BJ (cell line): ENCODE measurements around the gene ARHGEF28. TPM values are rescaled to one million over a fixed set of nuclear protein-coding genes. Genes with fewer than 3 reads are reported as not detected.

Experiments used
- CTCF ChIA-PET: fragments of 350-600 bp; formaldehyde crosslinking; extraction: SDS; loops from one replicate; lab custom pipeline; 2021; ENCODE audit warnings: antibody characterized with exemption, inconsistent platforms; lab: Yijun Ruan, JAX
- POLR2A ChIA-PET: fragments of 300-600 bp; sonication (Branson Sonifier 250); formaldehyde crosslinking; extraction: SDS; loops from one replicate; lab custom pipeline; 2021; ENCODE audit warnings: antibody characterized with exemption; lab: Charles Lee
- DNase-seq: peaks from one replicate; pipeline ENCODE4 v3.0.0-alpha.2; 2011; ENCODE audit warnings: low read depth
- H3K27me3 ChIP-seq: 2 replicates; pipeline ENCODE4 v1.6.0; 2011; ENCODE audit warnings: low read length; ENCODE audit not compliant: control insufficient read depth, insufficient read depth
- H3K36me3 ChIP-seq: 2 replicates; pipeline ENCODE4 v1.5.1; 2011; ENCODE audit warnings: low read length; ENCODE audit not compliant: control insufficient read depth, insufficient read depth
- H3K4me3 ChIP-seq: 2 replicates; pipeline ENCODE4 v1.5.1; 2011; ENCODE audit warnings: low read depth, mild to moderate bottlenecking, control low read depth, low read length
- polyA plus RNA-seq: library from polyadenylated mRNA; depleted of rRNA; stranded (reverse); fragments of >200 nt; gene quantifications from 2 replicates; pipeline ENCODE4 v1.2.3, GENCODE V29; 2011
- TF ChIP-seq, protein P1 (sequence below): IDR thresholded peaks from 2 replicates; pipeline ENCODE4 v1.5.1; 2011; ENCODE audit warnings: low read depth, mild to moderate bottlenecking, control low read depth, inconsistent platforms, low read length, moderate library complexity; ENCODE audit not compliant: insufficient read depth

ARHGEF28 gene
- polyA plus RNA-seq, 1 experiment = 2.8 TPM

DNA sequence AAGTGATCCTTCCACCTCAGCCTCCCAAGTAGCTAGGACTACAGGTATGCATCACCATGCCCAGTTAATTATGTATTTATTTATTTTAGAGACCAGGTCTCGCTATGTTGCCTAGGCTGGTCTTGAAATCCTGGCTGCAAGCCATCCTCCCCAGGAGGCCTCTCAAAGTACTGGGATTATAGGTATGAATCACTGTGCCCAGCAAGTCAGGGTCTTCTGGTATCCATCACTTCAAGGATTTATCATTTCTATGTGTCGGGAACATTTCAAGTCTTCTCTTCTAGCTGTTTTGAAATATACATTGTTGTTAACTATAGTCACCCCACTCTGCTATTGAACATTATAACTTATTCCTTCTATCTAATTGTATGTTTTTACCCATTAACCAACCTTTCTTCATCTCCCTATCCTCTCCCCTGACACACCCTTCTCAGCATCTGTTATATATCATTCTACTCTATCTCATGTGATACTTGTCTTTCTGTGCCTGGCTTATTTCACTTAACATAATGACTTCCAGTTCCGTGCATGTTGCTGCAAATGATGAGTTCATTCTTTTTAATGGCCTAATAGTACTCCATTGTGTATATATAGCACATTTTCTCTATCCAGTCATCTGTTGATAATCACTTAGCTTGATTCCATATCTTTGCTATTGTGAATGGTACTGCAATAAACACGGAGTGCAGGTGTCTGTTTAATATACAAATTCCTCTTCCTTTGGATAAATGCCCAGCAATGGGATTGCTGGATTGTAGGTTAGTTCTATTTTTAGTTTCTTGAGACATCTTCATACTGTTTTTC is 34.1 kb upstream of the ARHGEF28 start:
- POLR2A ChIA-PET = interaction anchor here (0.5 to 0.6 kb wide), 2 partner anchors 190 to 347 kb away, joined by 4 to 8 read pairs; no protein-coding TSS in a partner anchor
- Histone ChIP-seq H3K27me3 (no peaks in the 10 kb centered on the region), H3K4me3 (no peak overlapping the region), H3K36me3 (no peaks in the 10 kb centered on the region)
- CTCF ChIA-PET = interaction anchor here (0.6 to 7.3 kb wide), 44 partner anchors 10 to 1062 kb away, joined by 3 to 183 read pairs (median 4); no protein-coding TSS in a partner anchor
- TF ChIP-seq, protein P1, sequence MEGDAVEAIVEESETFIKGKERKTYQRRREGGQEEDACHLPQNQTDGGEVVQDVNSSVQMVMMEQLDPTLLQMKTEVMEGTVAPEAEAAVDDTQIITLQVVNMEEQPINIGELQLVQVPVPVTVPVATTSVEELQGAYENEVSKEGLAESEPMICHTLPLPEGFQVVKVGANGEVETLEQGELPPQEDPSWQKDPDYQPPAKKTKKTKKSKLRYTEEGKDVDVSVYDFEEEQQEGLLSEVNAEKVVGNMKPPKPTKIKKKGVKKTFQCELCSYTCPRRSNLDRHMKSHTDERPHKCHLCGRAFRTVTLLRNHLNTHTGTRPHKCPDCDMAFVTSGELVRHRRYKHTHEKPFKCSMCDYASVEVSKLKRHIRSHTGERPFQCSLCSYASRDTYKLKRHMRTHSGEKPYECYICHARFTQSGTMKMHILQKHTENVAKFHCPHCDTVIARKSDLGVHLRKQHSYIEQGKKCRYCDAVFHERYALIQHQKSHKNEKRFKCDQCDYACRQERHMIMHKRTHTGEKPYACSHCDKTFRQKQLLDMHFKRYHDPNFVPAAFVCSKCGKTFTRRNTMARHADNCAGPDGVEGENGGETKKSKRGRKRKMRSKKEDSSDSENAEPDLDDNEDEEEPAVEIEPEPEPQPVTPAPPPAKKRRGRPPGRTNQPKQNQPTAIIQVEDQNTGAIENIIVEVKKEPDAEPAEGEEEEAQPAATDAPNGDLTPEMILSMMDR = no peak
- peak; percentile 11 for DNase-seq

DNA sequence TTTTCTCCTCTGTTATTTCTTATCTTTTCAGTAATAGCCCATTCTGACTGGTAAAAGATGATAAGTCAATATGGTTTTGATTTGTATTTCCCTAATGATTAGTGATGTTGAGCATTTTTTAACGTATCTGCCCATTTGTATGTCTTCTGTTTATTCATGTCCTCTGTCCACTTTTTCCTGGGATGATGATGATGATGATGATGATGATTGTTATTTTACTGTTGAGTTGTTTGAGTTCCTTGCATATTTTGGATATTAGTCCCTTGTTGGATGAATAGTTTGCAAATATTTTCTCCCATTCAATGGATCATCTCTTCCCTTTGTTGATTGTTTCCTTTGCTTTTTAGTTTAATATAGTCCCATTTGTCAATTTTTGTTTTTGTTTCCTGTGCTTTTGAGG is 33.4 kb upstream of the ARHGEF28 start:
- TF ChIP-seq, protein P1 = no peak
- Histone ChIP-seq H3K36me3 (no peaks in the 10 kb centered on the region), H3K27me3 (no peaks in the 10 kb centered on the region), H3K4me3 (no peak overlapping the region)
- POLR2A ChIA-PET = no interaction called here
- CTCF ChIA-PET = interaction anchor here (0.6 to 7.3 kb wide), 7 partner anchors 16 to 1057 kb away, joined by 3 to 183 read pairs (median 32); no protein-coding TSS in a partner anchor
- peak; percentile 38 for DNase-seq

DNA sequence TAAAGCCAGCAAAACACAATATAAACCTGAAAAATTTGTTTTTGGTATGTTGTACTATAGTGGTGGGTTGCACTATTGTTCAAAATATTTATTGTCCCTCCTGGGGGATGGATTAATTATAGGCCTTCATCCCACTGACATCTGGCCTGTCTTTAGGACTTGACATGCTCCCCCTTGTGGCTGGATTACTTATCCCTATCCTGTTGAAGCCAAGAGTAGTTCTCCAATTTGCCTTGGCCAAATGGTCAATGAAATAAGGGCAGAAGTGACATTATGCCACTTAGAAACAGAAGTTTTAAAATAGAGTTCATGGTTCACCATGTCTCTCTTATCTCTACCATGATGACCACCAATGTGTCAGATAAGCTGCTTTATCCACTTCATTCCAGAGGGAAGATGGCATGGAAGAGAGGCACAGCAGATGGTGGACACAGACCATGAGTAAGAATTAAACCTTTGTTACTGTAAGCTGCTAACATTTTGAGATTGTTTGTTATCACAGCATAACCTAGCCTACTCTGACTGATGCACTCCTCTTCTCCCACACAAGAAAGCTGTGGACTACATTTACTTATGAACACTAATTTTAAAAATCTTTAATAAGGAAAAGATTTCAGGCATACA is 29.2 kb upstream of the ARHGEF28 start:
- no peaks in the 10 kb centered on the region for H3K36me3 ChIP-seq
- no peaks in the 10 kb centered on the region for H3K27me3 ChIP-seq
- H3K4me3 ChIP-seq = no peak overlapping the region
- TF ChIP-seq, protein P1 = peak; percentile 50
- DNase-seq = no peak
- POLR2A ChIA-PET = no interaction called here
- CTCF ChIA-PET = interaction anchor here (0.7 to 2.2 kb wide), 13 partner anchors 8 to 198 kb away, joined by 3 to 12 read pairs (median 3); no protein-coding TSS in a partner anchor

GRCh38 chr5:73599380-73599779 is 26.6 kb upstream of the ARHGEF28 start:
- no peak overlapping the region for H3K4me3 ChIP-seq
- ChIA-PET POLR2A (no interaction called here), CTCF (interaction anchor here (0.9 to 1.2 kb wide), 2 partner anchors 11 to 194 kb away, joined by 3 read pairs; no protein-coding TSS in a partner anchor)
- H3K27me3 ChIP-seq = no peaks in the 10 kb centered on the region
- H3K36me3 ChIP-seq = no peaks in the 10 kb centered on the region
- TF ChIP-seq, protein P1 = no peak
- DNase-seq = no peak

GRCh38 chr5:73603998-73604397 is 22.0 kb upstream of the ARHGEF28 start:
- POLR2A ChIA-PET = no interaction called here
- TF ChIP-seq, protein P1 = no peak
- Histone ChIP-seq H3K4me3 (no peak overlapping the region), H3K27me3 (no peaks in the 10 kb centered on the region), H3K36me3 (no peaks in the 10 kb centered on the region)
- no peak for DNase-seq
- CTCF ChIA-PET = interaction anchor here (0.6 to 0.8 kb wide), 2 partner anchors 10 to 1033 kb away, joined by 3 read pairs; no protein-coding TSS in a partner anchor
